ENCODE measurements around the gene ITGBL1.

ITGBL1 gene

DNA sequence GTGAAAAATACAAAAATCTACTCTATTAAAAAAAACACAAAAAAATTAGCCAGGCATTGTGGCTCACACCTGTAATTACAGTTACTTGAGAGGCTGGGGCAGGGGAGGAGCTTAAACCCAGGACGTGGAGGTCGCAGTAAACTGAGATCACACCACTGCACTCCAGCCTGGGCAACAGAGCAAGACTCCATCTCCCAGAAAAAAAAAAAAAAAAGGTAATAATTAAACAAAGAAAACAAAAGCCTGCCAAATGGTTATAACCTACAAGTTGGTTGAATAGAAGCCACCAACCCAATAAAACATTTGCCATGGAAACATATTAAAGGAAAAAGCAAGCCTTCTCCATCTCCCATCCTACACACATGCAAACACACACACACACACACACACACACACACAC is 255.2 kb downstream of the ITGBL1 start:
- no peak for TF ChIP-seq CTCF (IDR thresholded peaks at IDR 0.05; ENCODE audit: low read depth, low read length)
- H3K4me3 ChIP-seq (ENCODE audit: low read depth, low read length) = no peak overlapping the region

GRCh38 chr13:101708115-101708514 is 255.6 kb downstream of the ITGBL1 start:
- no peak overlapping the region for H3K4me3 ChIP-seq (ENCODE audit: low read depth, low read length)
- no peak for TF ChIP-seq CTCF (IDR thresholded peaks at IDR 0.05; ENCODE audit: low read depth, low read length)

DNA sequence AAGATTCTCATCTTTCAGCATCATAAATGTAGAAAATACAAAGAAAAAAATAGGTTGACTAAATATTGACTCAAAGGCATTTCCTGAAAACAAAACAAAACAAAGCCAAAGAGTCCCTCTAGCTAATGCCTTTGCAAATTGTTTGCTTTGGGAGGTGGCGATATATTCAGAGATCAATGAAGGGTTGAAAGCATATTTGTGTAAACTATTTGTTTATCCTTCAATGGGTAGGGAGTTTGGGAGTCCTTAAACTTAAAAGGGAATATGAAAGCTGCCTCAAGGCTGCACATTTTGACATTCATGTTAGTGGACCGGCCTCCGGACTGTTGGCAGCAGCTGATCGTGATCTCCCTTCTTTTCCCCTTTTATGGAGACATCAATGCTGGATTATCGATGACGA is 257.5 kb downstream of the ITGBL1 start:
- H3K4me3 ChIP-seq (ENCODE audit: low read depth, low read length) = no peak overlapping the region
- no peak for TF ChIP-seq CTCF (IDR thresholded peaks at IDR 0.05; ENCODE audit: low read depth, low read length)

GRCh38 chr13:101711307-101712025 is 259.0 kb downstream of the ITGBL1 start:
- no peak for TF ChIP-seq CTCF (IDR thresholded peaks at IDR 0.05; ENCODE audit: low read depth, low read length)
- no peak overlapping the region for H3K4me3 ChIP-seq (ENCODE audit: low read depth, low read length)

- TF ChIP-seq CTCF (IDR thresholded peaks at IDR 0.05; ENCODE audit: low read depth, low read length) = no peak
- no peak overlapping the region for H3K4me3 ChIP-seq (ENCODE audit: low read depth, low read length)
Observed at GRCh38 chr13:101712026-101712348, 259.5 kb downstream of the ITGBL1 start.

GRCh38 chr13:101714195-101714594 is 261.7 kb downstream of the ITGBL1 start:
- no peak for TF ChIP-seq CTCF (IDR thresholded peaks at IDR 0.05; ENCODE audit: low read depth, low read length)
- no peak overlapping the region for H3K4me3 ChIP-seq (ENCODE audit: low read depth, low read length)

DNA sequence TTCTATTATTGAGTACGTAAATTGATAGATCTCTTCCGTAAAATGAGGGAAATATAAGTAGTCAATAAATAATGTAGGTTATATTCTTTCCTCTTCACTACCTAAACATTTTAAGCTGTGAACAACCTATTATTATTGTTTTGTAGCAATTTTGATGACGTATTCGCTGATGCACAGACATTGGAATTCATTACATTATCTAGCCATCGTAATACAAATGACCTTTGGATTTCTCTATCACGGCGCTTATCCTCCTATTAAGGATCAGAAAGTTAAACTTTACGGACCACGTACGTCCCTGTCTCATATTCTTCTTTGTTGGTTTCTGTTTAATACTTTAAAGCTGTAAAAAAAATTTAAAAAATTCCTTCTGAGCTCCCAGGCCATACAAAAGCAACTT is 264.9 kb downstream of the ITGBL1 start:
- H3K4me3 ChIP-seq (ENCODE audit: low read depth, low read length) = no peak overlapping the region
- no peak for TF ChIP-seq CTCF (IDR thresholded peaks at IDR 0.05; ENCODE audit: low read depth, low read length)
